Keratinocyte (primary cell): ENCODE measurements around the gene HIC2.

Experiments
- CTCF ChIP-seq, 3 experiments: IDR thresholded peaks in 1 of 3; conservative IDR thresholded peaks in 1 of 3; optimal IDR thresholded peaks in 1 of 3; 2 replicates in 2 of 3; 3 replicates in 1 of 3; pipeline versions ENCODE3 to v1.5.1; 2011; ENCODE audit warnings: low read length in 3 of 3, mild to moderate bottlenecking in 3 of 3, moderate library complexity in 2 of 3, control low read depth in 1 of 3, inconsistent platforms in 1 of 3; ENCODE audit not compliant: insufficient read depth in 2 of 3; ENCODE audit errors: extremely low read depth in 1 of 3
- EZH2 ChIP-seq: IDR thresholded peaks from one replicate; pipeline ENCODE4 v1.6.1; 2012; ENCODE audit warnings: inconsistent platforms, mild to moderate bottlenecking, low read length, moderate library complexity

GRCh38 chr22:21455334-21456089 is 38.3 kb downstream of the HIC2 start:
- TF ChIP-seq CTCF (optimal IDR thresholded peaks at IDR 0.05 in 1 of 3, IDR thresholded peaks at IDR 0.05 in 1 of 3, conservative IDR thresholded peaks at IDR 0.05 in 1 of 3; ENCODE audit: extremely low read depth in 1 of 3, insufficient read depth in 2 of 3, low read length in 3 of 3) = no peak
- no peak for TF ChIP-seq EZH2
